Stomach (tissue), 9 donors: ENCODE results near the gene TTC8. TPM values are rescaled to one million over a fixed set of nuclear protein-coding genes. Genes with fewer than 3 reads are reported as not detected.

Experiments
- DNase-seq, 2 donors: peaks; one replicate each; pipeline versions ENCODE4 v3.0.0 to v3.0.0-alpha.2; 2013 to 2019
- H3K27ac ChIP-seq, 5 donors: fragments of 200-600 bp in 4 of 5; sonication (generic) in 4 of 5; one replicate each; pipeline ENCODE4 v1.5.1; 2013 to 2019; ENCODE audit warnings: mild to moderate bottlenecking in 1 of 5, moderate library complexity in 1 of 5
- H3K27me3 ChIP-seq, 3 donors: fragments of 200-600 bp; sonication (generic); one replicate each; pipeline ENCODE4 v1.5.1; 2017 to 2019; ENCODE audit warnings: mixed run types in 1 of 3
- H3K36me3 ChIP-seq, 4 donors: fragments of 200-600 bp; sonication (generic); 1 replicate in 3 of 4; 2 replicates in 1 of 4; pipeline ENCODE4 v1.5.1; 2016 to 2019
- H3K4me1 ChIP-seq, 4 donors: fragments of 200-600 bp; sonication (generic); one replicate each; pipeline ENCODE4 v1.5.1; 2016 to 2019
- H3K4me3 ChIP-seq, 4 donors: fragments of 200-600 bp; sonication (generic) in 3 of 4; one replicate each; pipeline ENCODE4 v1.5.1; 2016 to 2019; ENCODE audit warnings: mild to moderate bottlenecking in 1 of 4
- H3K9me3 ChIP-seq, 4 donors: fragments of 200-600 bp; sonication (generic); one replicate each; pipeline ENCODE4 v1.5.1; 2016 to 2019
- CTCF ChIP-seq, 7 experiments: fragments of 450-650 bp in 4 of 7; fragments of 200-600 bp in 3 of 7; sonication (generic) in 3 of 7; IDR thresholded peaks; one replicate each; pipeline ENCODE4 v1.5.1; 2016 to 2019; ENCODE audit warnings: antibody characterized with exemption in 7 of 7, control low read depth in 2 of 7, mild to moderate bottlenecking in 1 of 7
- EP300 ChIP-seq: sonication (generic); formaldehyde crosslinking; IDR thresholded peaks from one replicate; pipeline ENCODE4 v1.6.1; 2017; ENCODE audit warnings: antibody characterized with exemption
- POLR2A ChIP-seq, 4 donors: fragments of 450-650 bp; IDR thresholded peaks; one replicate each; pipeline ENCODE4 v1.6.1; 2016; ENCODE audit warnings: antibody characterized with exemption in 4 of 4, control low read depth in 2 of 4, mild to moderate bottlenecking in 1 of 4, moderate library complexity in 1 of 4
- POLR2AphosphoS5 ChIP-seq, 3 donors: sonication (generic); formaldehyde crosslinking; IDR thresholded peaks; one replicate each; pipeline ENCODE4 v1.6.1; 2016; ENCODE audit warnings: antibody characterized with exemption in 3 of 3
- WGBS, 5 donors: extraction: QIAGEN DNeasy Blood & Tissue Kit in 3 of 5; methylation state at CpG; one replicate each; pipeline versions ENCODE4 v1.1.5 to v1.1.7; 2013 to 2018; 5-methylcytosine and 5-hydroxymethylcytosine counted together
- intact Hi-C: fragments of 100-400 bp; cut with DNase I; formaldehyde crosslinking; loops from one replicate; pipeline ENCODE4 v1.15.1; 2023; ENCODE audit warnings: low total_unique reads
- polyA plus RNA-seq, 3 donors: library from polyadenylated mRNA; stranded (reverse); fragments of 200-250 nt; gene quantifications; one replicate each; pipeline ENCODE4 v1.2.3, GENCODE V29; 2013
- total RNA-seq, 5 donors: library from RNA; depleted of rRNA; stranded (reverse); fragments of >200 nt; gene quantifications; one replicate each; pipeline versions ENCODE4 v1.1.0 to v1.2.3, GENCODE V29; 2014 to 2016
- donor health status: healthy with polysubstance abuse.
- donor health status: Bipolar disorder and iron deficiency.
- donor health status: healthy.

The TTC8 gene
- total and polyA plus RNA-seq, 8 donors, result 2.7 to 53.1 (median 8.7) TPM; not detected in 1

- TF ChIP-seq EP300 (no peak), POLR2AphosphoS5 (IDR thresholded peaks at IDR 0.05) (no peak)
- no peaks in the 10 kb centered on the region for H3K9me3 ChIP-seq
- H3K27ac ChIP-seq, result no peak overlapping the region
- no peaks in the 10 kb centered on the region for H3K36me3 ChIP-seq
- peaks cover 0 to 5% (median 0%) of the 10 kb centered on the region in 3 donors for H3K27me3 ChIP-seq
- DNase-seq, result no peak
- H3K4me1 ChIP-seq, result no peaks in the 10 kb centered on the region
- H3K4me3 ChIP-seq, result no peak overlapping the region
- intact Hi-C loops, result no loop called here
- 69 to 79% (median 72%) methylated on average over 5 of the region's 5 CpGs for WGBS, 5 donors
These were observed 24.9 kb upstream of the TTC8 start for GRCh38 chr14:88799522-88799921.

GRCh38 chr14:88802596-88802995 lies 21.9 kb upstream of the TTC8 start:
- no peaks in the 10 kb centered on the region for H3K4me1 ChIP-seq
- no peaks in the 10 kb centered on the region for H3K36me3 ChIP-seq
- H3K27me3 ChIP-seq, result peaks cover 0 to 5% (median 0%) of the 10 kb centered on the region in 3 donors
- H3K27ac ChIP-seq, result no peak overlapping the region
- intact Hi-C loops, result no loop called here
- WGBS, 5 donors, result 77 to 90% (median 84%) methylated on average over 6 of the region's 6 CpGs
- H3K4me3 ChIP-seq, result no peak overlapping the region
- H3K9me3 ChIP-seq, result peaks cover 0 to 1% (median 0%) of the 10 kb centered on the region in 4 donors
- no peak for DNase-seq
- TF ChIP-seq EP300, result no peak
- no peak for TF ChIP-seq CTCF (IDR thresholded peaks at IDR 0.05)
- TF ChIP-seq POLR2AphosphoS5 (IDR thresholded peaks at IDR 0.05), result no peak
- no peak for TF ChIP-seq POLR2A (IDR thresholded peaks at IDR 0.05)

- no peak for DNase-seq
- intact Hi-C loops, result no loop called here
- Histone ChIP-seq H3K4me3 (no peak overlapping the region), H3K9me3 (peaks cover 0 to 15% (median 7%) of the 10 kb centered on the region in 4 donors), H3K27ac (no peak overlapping the region), H3K4me1 (no peaks in the 10 kb centered on the region), H3K36me3 (no peaks in the 10 kb centered on the region), H3K27me3 (peaks cover 0 to 5% (median 0%) of the 10 kb centered on the region in 3 donors)
- WGBS, 5 donors, result 53 to 86% (median 66%) methylated on average over 2 of the region's 2 CpGs
- TF ChIP-seq EP300, result no peak
- no peak for TF ChIP-seq CTCF (IDR thresholded peaks at IDR 0.05)
- TF ChIP-seq POLR2A (IDR thresholded peaks at IDR 0.05), result no peak
- TF ChIP-seq POLR2AphosphoS5 (IDR thresholded peaks at IDR 0.05), result no peak
These were observed 20.4 kb upstream of the TTC8 start for GRCh38 chr14:88804035-88804434.

DNA sequence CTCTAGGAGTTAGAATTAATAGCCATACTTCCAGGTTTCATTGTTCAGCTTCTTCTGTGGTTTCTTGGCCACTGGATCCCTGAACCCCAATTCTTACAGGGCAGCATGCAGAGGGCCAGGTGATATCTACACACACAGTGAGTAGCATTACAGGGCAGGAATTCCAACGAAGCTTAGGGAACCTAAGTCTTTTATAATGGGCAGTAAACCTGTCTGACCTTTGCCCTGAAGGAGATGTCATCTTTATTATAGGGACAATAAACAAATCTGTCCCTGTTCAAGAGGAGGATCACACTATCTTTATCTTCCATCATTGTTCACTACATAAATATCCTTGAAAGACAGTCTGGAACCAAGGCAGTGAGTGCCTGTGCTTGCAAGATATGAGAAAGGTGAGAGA lies 20.0 kb upstream of the TTC8 start:
- H3K36me3 ChIP-seq, result no peaks in the 10 kb centered on the region
- peaks cover 0 to 5% (median 0%) of the 10 kb centered on the region in 3 donors for H3K27me3 ChIP-seq
- H3K9me3 ChIP-seq, result peaks cover 0 to 20% (median 10%) of the 10 kb centered on the region in 4 donors
- intact Hi-C loops, result no loop called here
- 0 to 81% (median 48%) methylated on average over 1 of the region's 1 CpG for WGBS, 5 donors
- H3K4me1 ChIP-seq, result no peaks in the 10 kb centered on the region
- no peak overlapping the region for H3K27ac ChIP-seq
- no peak for DNase-seq
- TF ChIP-seq POLR2AphosphoS5 (IDR thresholded peaks at IDR 0.05) (no peak), POLR2A (IDR thresholded peaks at IDR 0.05) (no peak), EP300 (no peak), CTCF (IDR thresholded peaks at IDR 0.05) (no peak)
- no peak overlapping the region for H3K4me3 ChIP-seq

DNA sequence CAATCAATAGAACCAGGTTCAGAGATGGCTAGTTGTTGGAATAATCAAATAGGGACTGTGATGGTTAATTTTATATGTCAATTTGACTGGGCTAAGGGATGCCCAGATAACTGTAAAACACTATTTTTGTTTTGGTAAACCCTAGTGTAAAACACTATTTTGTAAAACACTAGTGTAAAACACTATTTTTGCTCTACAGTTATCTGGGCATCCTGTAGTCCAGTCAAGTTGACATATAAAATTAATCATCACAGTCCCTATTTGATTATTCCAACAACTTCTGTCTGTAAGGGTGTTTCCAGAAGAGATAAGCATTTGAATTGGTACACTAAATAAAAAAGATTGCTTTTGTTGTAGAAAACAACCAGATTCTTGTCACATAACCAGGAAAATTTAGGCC lies 16.1 kb upstream of the TTC8 start:
- no peaks in the 10 kb centered on the region for H3K36me3 ChIP-seq
- H3K9me3 ChIP-seq, result peaks cover 0 to 21% (median 10%) of the 10 kb centered on the region in 4 donors
- peaks cover 0 to 5% (median 0%) of the 10 kb centered on the region in 3 donors for H3K27me3 ChIP-seq
- TF ChIP-seq POLR2A (IDR thresholded peaks at IDR 0.05) (no peak), EP300 (no peak), POLR2AphosphoS5 (IDR thresholded peaks at IDR 0.05) (no peak), CTCF (IDR thresholded peaks at IDR 0.05) (no peak)
- H3K27ac ChIP-seq, result no peak overlapping the region
- H3K4me1 ChIP-seq, result no peaks in the 10 kb centered on the region
- DNase-seq, result no peak
- H3K4me3 ChIP-seq, result no peak overlapping the region
- intact Hi-C loops, result no loop called here
